HG02798 (cell line): Measurements from ENCODE around the gene FILIP1L.
A peak's percentile ranks its signal among the peaks of the same experiment; 100 is the strongest.
"Not testable (repeated sequence)": the region's sequence is repeated elsewhere in the genome, so short reads cannot be mapped to it uniquely, and the experiment has no call there.

Experiments
- ATAC-seq: cut with Tn5 transposase; IDR thresholded peaks from one replicate; pipeline ENCODE4 v1.9.1; 2021; ENCODE audit warnings: mild to moderate bottlenecking; ENCODE audit not compliant: unreplicated experiment, poor library complexity

FILIP1L gene

GRCh38 chr3:100100425-100100824 is 13.9 kb downstream of the FILIP1L start:
- ATAC-seq: no peak

DNA sequence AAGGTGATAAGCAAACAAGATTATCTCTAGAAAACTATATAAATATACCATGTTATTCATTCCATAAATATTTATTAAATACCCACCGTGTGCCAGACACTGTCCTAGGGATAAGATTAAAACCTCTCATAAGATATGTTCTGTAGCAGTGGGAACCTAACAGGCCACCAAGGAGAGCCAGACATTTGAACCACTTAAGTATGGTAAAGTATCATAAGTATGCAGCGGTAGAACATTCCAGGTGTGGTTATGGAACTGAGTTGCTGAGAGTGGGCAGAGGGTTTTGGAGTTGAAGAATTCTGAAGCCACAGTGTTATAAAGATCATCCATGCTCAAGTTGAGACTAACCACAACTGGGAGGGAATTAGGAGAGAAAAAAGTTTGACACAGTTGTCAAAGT is 14.7 kb downstream of the FILIP1L start:
- ATAC-seq: no peak

DNA sequence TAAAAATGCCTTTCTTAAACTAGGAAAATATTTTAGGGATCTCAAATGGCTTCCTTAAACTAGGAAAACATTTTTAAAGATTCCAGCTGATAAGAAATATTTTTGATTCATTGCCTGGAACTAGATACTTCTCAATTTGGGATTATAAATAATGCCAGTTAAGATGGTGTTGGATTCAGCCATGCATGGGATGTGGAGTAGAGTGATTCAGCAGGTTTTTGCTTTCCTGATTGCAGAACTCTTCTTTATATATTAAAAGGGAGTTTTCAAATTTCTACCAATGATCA is 15.6 kb downstream of the FILIP1L start:
- ATAC-seq: no peak

DNA sequence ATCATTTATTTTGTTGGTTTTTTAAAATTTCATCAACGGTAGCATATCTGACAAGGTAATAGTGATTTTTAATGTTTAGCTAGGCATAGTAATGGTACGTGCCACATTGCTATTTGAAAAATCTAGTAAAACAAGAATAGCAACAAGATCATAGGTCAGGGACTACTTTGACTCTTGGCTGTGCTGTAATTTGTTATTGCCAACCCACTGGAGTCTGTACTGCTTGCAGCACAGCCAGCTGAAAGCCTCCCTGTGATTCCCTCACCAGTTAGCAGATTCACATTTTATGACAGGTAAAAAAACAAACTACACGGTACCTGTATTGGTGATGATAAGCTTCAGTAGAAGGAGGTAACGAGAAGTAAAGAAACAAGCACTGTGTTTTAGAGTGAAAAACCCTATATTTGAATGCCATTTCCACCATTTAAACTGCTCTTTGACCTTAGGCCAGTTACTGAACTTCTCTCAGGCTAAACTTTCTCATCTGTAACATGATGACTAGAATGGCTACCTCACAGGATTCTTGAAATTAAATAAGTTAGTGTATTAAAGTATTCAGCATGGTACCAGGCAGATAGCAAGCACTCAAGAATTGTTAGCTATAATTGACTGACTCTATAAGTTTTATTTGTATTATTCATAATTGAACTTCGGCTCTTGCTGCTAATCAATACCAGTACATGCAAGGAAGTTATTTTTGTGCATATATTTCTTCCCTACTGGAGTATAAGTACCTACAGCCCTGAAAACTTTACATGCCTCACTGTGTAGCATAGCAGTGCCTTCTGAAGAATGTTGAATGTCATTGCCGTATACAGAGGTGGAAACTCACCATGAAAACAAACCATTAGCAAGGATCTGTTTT is 16.1 kb downstream of the FILIP1L start:
- ATAC-seq: no peak

GRCh38 chr3:100096866-100097265 is 17.4 kb downstream of the FILIP1L start:
- no peak for ATAC-seq

GRCh38 chr3:100096286-100096685 is 18.0 kb downstream of the FILIP1L start:
- ATAC-seq: not testable (repeated sequence)

- ATAC-seq: no peak
These were observed 20.5 kb downstream of the FILIP1L start for GRCh38 chr3:100093831-100094230.

- ATAC-seq: peak; percentile 12
These were observed 23.7 kb downstream of the FILIP1L start for GRCh38 chr3:100090669-100091005.

DNA sequence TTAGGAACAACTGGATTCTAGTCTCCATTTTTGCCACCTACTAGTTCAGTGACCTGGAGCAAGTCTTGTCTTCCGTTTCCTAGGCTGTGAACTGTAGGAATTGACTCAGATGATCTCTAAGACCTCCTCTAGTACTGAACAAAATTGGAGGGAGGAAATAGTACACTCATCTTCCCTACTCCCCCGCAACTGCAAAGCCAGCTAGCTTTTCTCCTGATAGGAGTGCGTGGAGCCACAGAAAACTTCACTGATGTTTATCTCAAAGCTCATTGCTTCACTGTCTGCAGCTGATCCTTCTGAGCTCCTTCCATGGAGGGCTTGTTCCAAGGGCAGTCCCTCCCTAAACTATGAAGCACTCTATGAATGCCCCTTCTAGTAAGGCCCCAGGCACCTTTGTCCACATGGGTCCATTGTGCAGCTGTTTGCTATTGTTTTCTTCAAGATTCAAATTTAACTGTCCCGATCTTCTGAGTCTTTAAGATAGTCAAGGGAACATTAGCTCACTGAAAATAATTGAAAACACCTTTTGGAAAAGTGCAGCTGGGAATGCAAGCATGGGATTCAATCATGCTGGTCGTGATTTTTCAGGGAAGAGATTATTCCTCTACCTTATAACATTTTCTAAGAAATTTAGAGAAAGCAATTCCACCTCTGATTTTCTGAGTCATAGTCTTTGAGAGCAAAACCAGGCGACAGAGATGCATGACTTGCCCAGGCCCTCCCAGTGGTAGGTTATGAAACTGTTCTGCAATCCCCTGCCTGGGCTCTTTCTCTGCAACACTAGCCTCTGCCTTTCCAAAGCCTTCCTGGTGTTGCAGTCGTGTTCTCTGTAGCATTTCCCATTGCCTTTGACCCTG is 24.3 kb downstream of the FILIP1L start:
- peak; percentile 77 for ATAC-seq

GRCh38 chr3:100088735-100089368 is 25.4 kb downstream of the FILIP1L start:
- ATAC-seq: no peak

- peak; percentile 94 for ATAC-seq
These were observed 27.1 kb downstream of the FILIP1L start for GRCh38 chr3:100087198-100087597.

DNA sequence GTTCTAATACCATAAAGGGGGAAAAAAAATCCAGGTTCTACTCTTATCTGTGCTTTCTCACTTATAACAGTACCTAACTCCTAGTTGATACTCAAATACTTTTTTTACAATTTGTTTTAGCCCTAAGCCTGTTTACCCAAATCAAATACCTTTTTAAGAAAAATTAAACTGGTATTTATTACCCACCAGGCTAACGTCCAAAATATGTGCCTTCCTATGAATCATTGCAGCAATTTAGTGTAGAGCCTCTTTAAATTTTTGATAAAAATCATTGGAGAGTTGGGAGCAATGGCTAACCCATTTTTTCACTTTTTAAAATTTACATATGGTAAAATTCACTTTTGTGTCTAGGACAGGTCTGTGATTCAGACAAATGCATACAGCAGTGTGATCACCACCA is 27.9 kb downstream of the FILIP1L start:
- ATAC-seq: no peak

DNA sequence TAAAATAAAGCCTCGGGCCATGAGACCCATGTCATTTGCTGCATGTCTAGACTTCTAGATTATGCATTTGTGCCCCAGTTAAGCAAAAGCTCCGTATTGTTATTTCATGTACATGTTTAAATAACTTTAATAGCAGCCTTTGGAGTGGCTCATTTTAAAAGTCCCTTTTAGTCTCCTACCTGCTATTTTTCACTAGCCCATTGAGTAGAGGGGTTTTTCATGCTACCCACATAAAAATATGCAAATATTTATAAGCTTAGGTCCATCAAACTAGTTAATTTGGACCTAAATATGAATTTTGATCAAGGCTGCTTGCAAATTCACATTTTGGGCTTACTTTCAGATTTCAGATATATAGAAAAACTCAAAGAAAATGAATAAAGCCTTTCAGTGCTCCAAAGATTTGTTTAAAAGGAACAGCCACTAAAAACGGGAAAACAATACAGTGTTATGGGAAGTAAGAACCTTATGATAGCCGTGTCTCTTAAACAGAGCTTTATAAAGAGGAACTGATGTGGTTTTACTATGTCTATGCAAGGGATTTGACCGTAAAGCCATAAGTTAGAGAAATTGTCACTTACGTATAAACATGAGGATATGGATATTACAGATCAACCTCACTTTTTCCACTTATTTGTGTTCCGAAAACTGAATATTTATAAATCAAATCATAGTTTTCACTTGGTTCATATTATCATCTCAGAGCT is 30.0 kb downstream of the FILIP1L start:
- no peak for ATAC-seq

DNA sequence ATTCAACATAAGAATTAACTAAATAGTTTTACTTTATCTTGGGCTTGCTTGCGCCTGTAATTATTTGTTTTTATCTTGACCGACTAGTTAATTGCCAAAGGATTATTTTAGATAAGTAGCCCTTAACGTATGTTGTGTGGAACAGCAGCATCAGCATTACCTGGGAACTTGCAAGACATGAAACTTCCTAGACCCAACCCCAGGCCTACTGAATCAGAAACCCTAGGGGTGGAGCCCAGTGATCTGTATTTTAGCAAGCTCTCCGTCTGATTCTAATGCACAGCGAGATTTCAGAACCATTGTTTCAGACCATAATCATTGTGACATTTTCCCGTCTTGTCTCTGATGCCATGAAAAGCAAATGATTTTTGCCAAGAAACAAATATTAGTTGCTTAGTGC is 31.1 kb downstream of the FILIP1L start:
- no peak for ATAC-seq

DNA sequence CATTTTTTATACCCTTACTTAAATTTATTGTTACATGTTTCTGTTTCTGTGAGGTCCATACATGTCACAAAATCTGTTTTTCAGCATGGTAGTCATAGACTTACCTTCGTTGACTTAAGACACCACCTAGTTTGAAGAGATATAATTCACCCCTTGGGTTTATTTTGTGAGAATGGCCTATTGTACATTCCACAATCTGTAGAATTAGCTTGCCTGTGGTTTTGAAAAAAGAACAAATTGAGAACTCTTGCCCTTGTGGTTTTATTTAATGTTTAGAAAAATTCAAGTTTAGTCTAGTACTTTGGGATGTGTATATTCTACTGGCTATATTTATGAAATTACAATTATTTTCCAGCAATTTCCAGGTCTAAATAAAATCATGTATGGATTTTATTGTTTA is 31.6 kb downstream of the FILIP1L start:
- ATAC-seq: no peak

DNA sequence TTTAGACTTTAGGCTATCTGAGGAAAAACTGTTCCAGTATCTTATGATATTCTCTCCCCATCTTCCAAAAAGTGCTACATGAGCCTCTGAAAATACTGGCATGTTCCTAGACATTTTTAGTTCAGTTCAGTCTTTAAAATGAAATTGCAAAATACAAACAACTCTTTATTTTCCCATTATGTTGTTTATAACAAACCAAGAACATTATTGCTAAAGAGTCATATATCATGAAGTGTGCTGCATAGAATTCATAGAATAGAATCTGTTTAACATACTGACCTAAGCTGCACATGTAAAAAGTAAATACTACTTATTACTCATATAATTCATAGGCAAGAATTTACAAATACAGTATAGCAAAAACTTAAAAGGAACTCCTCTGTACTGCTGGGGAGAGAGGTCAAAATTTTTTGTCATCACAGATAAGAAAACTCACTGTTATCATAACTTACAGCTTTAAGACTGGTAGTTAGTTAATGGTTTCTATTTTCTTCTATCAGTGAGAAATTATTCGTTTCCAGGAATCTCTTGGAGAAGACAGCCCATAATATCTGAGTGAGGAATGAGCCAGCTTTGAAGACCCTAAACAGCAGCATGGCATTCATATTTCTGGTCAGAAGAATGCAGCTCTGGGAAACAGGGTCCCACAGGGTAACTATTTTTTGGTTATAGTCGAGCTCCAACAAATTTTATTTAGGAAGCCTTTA is 32.2 kb downstream of the FILIP1L start:
- no peak for ATAC-seq

GRCh38 chr3:100081311-100081710 is 33.0 kb downstream of the FILIP1L start:
- no peak for ATAC-seq

- no peak for ATAC-seq
These were observed 33.7 kb downstream of the FILIP1L start for GRCh38 chr3:100080573-100080972.

DNA sequence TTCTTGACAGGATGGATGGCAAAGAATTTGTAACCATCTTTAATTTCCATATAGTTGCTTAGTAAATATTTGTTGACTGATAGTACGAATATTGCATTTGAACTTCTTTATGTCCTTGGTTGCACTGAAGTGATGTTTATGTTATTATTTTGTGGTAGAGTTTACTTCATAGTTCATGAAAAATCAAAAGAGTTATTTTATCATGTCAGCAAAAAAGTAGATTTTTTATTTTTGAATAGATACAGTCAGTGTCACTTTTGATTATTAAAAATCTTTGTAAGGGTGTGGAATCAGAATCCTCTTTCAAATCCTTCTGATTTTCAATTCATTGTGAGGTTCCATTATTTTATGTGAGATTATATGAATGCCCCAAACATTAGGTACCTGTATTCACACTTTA is 35.0 kb downstream of the FILIP1L start:
- ATAC-seq: no peak
